Type B pancreatic cell (in vitro differentiated cells): ENCODE results near the gene DNAH6. TPM values are rescaled to one million over a fixed set of nuclear protein-coding genes. Genes with fewer than 3 reads are reported as not detected.

Experiments
- DNase-seq: peaks from one replicate; pipeline ENCODE4 v3.0.0; 2021; ENCODE audit warnings: mixed read lengths; ENCODE audit not compliant: unreplicated experiment; ENCODE audit errors: extremely low spot score
- H3K27ac Mint-ChIP-seq: 2 replicates; pipeline ENCODE4 v1.8.0; 2021; ENCODE audit warnings: mild to moderate bottlenecking, mixed read lengths
- H3K27me3 Mint-ChIP-seq: 2 replicates; pipeline ENCODE4 v1.8.0; 2021; ENCODE audit warnings: mixed read lengths
- H3K36me3 Mint-ChIP-seq: 2 replicates; pipeline ENCODE4 v1.8.0; 2021; ENCODE audit warnings: mixed read lengths
- H3K4me1 Mint-ChIP-seq: one replicate; pipeline ENCODE4 v1.8.0; 2021; ENCODE audit warnings: mixed read lengths; ENCODE audit not compliant: unreplicated experiment
- H3K4me3 Mint-ChIP-seq: 2 replicates; pipeline ENCODE4 v1.8.0; 2021; ENCODE audit warnings: mild to moderate bottlenecking, mixed read lengths
- H3K9me3 Mint-ChIP-seq: 2 replicates; pipeline ENCODE4 v1.8.0; 2021; ENCODE audit warnings: mixed read lengths
- total RNA-seq: library from RNA; stranded (reverse); gene quantifications from 2 replicates; pipeline ENCODE4 v1.2.1, GENCODE V29; 2021; ENCODE audit warnings: low replicate concordance
- TF ChIP-seq, protein P1 (sequence below): fragments of 200-600 bp; sonication (generic); conservative IDR thresholded peaks from 2 replicates; pipeline ENCODE4 v1.5.0; 2021; ENCODE audit warnings: antibody characterized with exemption, mild to moderate bottlenecking

The DNAH6 gene
- total RNA-seq, 1 donor from 2014 or later: 3.8 TPM

GRCh38 chr2:84700006-84700405 lies 183.7 kb downstream of the DNAH6 start:
- H3K4me1 Mint-ChIP-seq: no peaks in the 10 kb centered on the region
- TF ChIP-seq, protein P1, sequence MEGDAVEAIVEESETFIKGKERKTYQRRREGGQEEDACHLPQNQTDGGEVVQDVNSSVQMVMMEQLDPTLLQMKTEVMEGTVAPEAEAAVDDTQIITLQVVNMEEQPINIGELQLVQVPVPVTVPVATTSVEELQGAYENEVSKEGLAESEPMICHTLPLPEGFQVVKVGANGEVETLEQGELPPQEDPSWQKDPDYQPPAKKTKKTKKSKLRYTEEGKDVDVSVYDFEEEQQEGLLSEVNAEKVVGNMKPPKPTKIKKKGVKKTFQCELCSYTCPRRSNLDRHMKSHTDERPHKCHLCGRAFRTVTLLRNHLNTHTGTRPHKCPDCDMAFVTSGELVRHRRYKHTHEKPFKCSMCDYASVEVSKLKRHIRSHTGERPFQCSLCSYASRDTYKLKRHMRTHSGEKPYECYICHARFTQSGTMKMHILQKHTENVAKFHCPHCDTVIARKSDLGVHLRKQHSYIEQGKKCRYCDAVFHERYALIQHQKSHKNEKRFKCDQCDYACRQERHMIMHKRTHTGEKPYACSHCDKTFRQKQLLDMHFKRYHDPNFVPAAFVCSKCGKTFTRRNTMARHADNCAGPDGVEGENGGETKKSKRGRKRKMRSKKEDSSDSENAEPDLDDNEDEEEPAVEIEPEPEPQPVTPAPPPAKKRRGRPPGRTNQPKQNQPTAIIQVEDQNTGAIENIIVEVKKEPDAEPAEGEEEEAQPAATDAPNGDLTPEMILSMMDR: no peak
- H3K36me3 Mint-ChIP-seq: peaks cover 5% of the 10 kb centered on the region
- H3K27me3 Mint-ChIP-seq: peaks cover 3% of the 10 kb centered on the region
- no peak for DNase-seq
- no peaks in the 10 kb centered on the region for H3K9me3 Mint-ChIP-seq
- no peak overlapping the region for H3K27ac Mint-ChIP-seq
- H3K4me3 Mint-ChIP-seq: no peak overlapping the region

DNA sequence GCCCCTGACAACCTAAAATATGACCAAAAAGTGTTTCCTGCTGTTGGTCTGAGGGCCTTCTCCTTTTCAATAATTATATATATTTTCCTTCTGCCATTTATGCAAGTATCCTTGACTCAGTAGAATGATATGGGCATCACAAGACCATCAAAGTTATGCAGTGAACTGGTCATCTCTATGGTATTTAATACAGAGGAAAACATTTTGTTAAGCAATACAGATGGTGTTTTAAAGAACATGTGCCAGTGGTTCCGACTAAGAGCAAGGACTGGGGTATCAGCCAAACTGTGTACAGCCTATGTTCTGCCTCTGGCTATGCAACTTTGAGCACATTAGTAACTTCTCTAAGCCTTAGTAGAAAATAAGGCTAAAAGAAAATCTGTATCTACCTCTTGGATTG lies 185.6 kb downstream of the DNAH6 start:
- Mint-ChIP-seq H3K4me1 (no peaks in the 10 kb centered on the region), H3K27me3 (peaks cover 3% of the 10 kb centered on the region), H3K36me3 (peaks cover 5% of the 10 kb centered on the region), H3K4me3 (no peak overlapping the region), H3K27ac (no peak overlapping the region), H3K9me3 (no peaks in the 10 kb centered on the region)
- no peak for DNase-seq
- TF ChIP-seq, protein P1: no peak

- TF ChIP-seq, protein P1: no peak
- peaks cover 2% of the 10 kb centered on the region for H3K27me3 Mint-ChIP-seq
- peaks cover 5% of the 10 kb centered on the region for H3K36me3 Mint-ChIP-seq
- H3K9me3 Mint-ChIP-seq: no peaks in the 10 kb centered on the region
- no peak for DNase-seq
- H3K4me3 Mint-ChIP-seq: no peak overlapping the region
- no peaks in the 10 kb centered on the region for H3K4me1 Mint-ChIP-seq
- H3K27ac Mint-ChIP-seq: no peak overlapping the region
These were observed 186.6 kb downstream of the DNAH6 start for GRCh38 chr2:84702941-84703340.

DNA sequence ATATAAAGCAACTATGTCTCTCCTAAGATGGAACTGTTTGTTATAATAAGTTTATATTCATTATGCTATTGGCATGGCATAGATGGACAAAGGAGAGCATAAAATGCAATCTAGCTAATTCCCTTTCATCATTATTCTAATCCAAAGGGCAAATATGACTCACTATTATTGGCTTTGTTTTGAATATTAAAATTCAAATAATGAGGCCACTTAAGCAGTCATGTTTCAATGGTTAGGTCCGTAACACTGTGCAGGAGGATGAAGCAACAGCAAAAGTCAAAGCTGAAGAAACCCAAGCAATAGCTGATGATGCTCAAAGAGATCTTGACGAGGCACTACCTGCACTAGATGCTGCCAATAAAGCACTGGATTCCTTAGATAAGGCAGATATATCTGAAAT lies 187.5 kb downstream of the DNAH6 start:
- Mint-ChIP-seq H3K27ac (no peak overlapping the region), H3K36me3 (peaks cover 5% of the 10 kb centered on the region), H3K27me3 (no peaks in the 10 kb centered on the region), H3K4me1 (no peaks in the 10 kb centered on the region), H3K4me3 (no peak overlapping the region), H3K9me3 (no peaks in the 10 kb centered on the region)
- TF ChIP-seq, protein P1: no peak
- no peak for DNase-seq

DNA sequence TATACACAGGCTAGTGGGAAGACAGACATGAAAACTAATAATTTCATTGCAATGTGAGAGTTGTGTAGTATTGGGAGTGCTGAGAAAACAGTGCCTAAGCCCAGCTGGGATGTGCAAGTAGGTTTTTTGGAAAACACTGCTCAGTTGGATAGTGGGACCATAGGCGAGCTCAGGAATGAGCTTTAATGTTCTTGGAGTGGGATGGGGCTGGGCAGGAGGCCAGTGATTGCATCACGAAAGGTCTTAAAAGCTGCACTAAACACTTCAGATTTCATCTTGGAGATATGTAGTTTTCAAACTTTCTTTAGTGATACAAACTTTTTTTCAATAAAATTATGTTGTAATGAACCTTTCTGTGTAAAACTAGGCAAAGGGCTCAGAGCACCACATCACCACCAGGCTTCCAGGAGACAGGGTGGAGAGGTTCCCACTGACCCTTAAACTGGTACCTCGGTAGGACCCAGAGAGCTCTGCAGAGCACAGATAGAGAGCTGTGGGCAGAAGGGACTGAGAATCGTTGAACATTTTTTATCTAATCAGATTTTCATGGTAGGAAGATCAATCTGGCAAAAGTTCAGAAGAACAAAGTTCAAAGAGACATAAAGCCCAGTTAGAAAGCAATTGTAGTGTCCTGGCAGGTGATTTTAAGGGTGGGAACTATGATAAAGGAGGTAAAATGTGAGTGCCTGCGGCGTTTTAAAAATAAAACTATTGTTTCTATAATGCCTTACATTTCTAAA lies 188.4 kb downstream of the DNAH6 start:
- Mint-ChIP-seq H3K27me3 (no peaks in the 10 kb centered on the region), H3K4me3 (no peak overlapping the region), H3K4me1 (no peaks in the 10 kb centered on the region), H3K36me3 (peaks cover 5% of the 10 kb centered on the region), H3K27ac (no peak overlapping the region), H3K9me3 (no peaks in the 10 kb centered on the region)
- no peak for DNase-seq
- TF ChIP-seq, protein P1: no peak
